B cell (primary cell): ENCODE measurements around the gene GPR4. TPM values are rescaled to one million over a fixed set of nuclear protein-coding genes. Genes with fewer than 3 reads are reported as not detected.

Experiments used
- ATAC-seq: fragments of 200-7000 bp; cut with Tn5 transposase; one replicate; pipeline ENCODE4 v1.10.0; 2021; ENCODE audit warnings: low read depth, mild to moderate bottlenecking, moderate number of reproducible peaks, moderate library complexity
- CTCF ChIA-PET: fragments of 350-600 bp; sonication (Branson Sonifier 250); formaldehyde crosslinking; loops from one replicate; lab custom pipeline; 2021; ENCODE audit warnings: antibody characterized with exemption, inconsistent platforms; lab: Charles Lee
- POLR2A ChIA-PET: fragments of 350-600 bp; sonication (Branson Sonifier 250); formaldehyde crosslinking; loops from one replicate; lab custom pipeline; 2021; ENCODE audit warnings: antibody characterized with exemption; lab: Charles Lee
- DNase-seq: peaks from one replicate; pipeline ENCODE4 v3.0.0; 2013
- H2AFZ ChIP-seq: 2 replicates; pipeline ENCODE4 v1.6.1; 2012; ENCODE audit warnings: mild to moderate bottlenecking, low read depth, low read length; ENCODE audit not compliant: insufficient read depth, poor library complexity, severe bottlenecking
- H3K27ac ChIP-seq, 2 donors: 1 replicate in 1 of 2; 2 replicates in 1 of 2; pipeline ENCODE4 v1.5.1; 2012 to 2013; ENCODE audit warnings: low read length in 2 of 2, mild to moderate bottlenecking in 2 of 2, moderate library complexity in 1 of 2
- H3K27me3 ChIP-seq, 4 experiments: fragments of 200-600 bp in 1 of 4; sonication (generic) in 1 of 4; replicated peaks in 1 of 4; 1 replicate in 2 of 4; 2 replicates in 2 of 4; pipeline versions ENCODE4 v1.6.1 to v1.7.0; 2013 to 2016; ENCODE audit warnings: low read length in 3 of 4, mild to moderate bottlenecking in 2 of 4, mixed read lengths in 1 of 4, moderate library complexity in 1 of 4; ENCODE audit not compliant: insufficient read depth in 4 of 4, control insufficient read depth in 3 of 4; ENCODE audit errors: control extremely low read depth in 1 of 4
- H3K36me3 ChIP-seq, 2 experiments: replicated peaks in 1 of 2; 1 replicate in 1 of 2; 2 replicates in 1 of 2; pipeline versions ENCODE4 v1.6.1 to v1.7.1; 2013; ENCODE audit warnings: low read length in 1 of 2; ENCODE audit not compliant: insufficient read depth in 2 of 2, control insufficient read depth in 1 of 2; ENCODE audit errors: control extremely low read depth in 1 of 2, extremely low read depth in 1 of 2
- H3K4me1 ChIP-seq, 2 donors: fragments of 200-600 bp in 1 of 2; sonication (generic) in 1 of 2; 1 replicate in 1 of 2; 2 replicates in 1 of 2; pipeline versions ENCODE4 v1.5.1 to v1.6.1; 2013 to 2017; ENCODE audit warnings: low read length in 2 of 2; ENCODE audit not compliant: control insufficient read depth in 2 of 2, insufficient read depth in 2 of 2
- H3K4me2 ChIP-seq: replicated peaks from 2 replicates; pipeline ENCODE3; 2012; ENCODE audit warnings: mild to moderate bottlenecking, low read depth, low read length; ENCODE audit not compliant: poor library complexity, severe bottlenecking
- H3K4me3 ChIP-seq, 5 experiments: fragments of 200-600 bp in 1 of 5; sonication (generic) in 1 of 5; 1 replicate in 3 of 5; 2 replicates in 2 of 5; pipeline versions ENCODE4 v1.5.1 to v1.7.0; 2011 to 2016; ENCODE audit warnings: low read length in 4 of 5, mild to moderate bottlenecking in 4 of 5, low read depth in 2 of 5, control low read depth in 1 of 5, moderate library complexity in 1 of 5; ENCODE audit not compliant: insufficient read depth in 1 of 5; ENCODE audit errors: control extremely low read depth in 1 of 5, extremely low read depth in 1 of 5
- H3K79me2 ChIP-seq: fragments of 200-600 bp; sonication (generic); one replicate; pipeline ENCODE4 v1.6.0; 2016; ENCODE audit warnings: low read length; ENCODE audit not compliant: control insufficient read depth, insufficient read depth
- H3K9ac ChIP-seq: fragments of 200-600 bp; sonication (generic); 2 replicates; pipeline ENCODE4 v1.6.1; 2017; ENCODE audit warnings: mild to moderate bottlenecking, low read length, moderate library complexity
- H3K9me3 ChIP-seq, 3 donors: one replicate each; pipeline versions ENCODE4 v1.6.1 to v1.7.1; 2013; ENCODE audit warnings: low read length in 2 of 3; ENCODE audit not compliant: control insufficient read depth in 2 of 3, insufficient read depth in 1 of 3; ENCODE audit errors: control extremely low read depth in 1 of 3
- H4K20me1 ChIP-seq: 2 replicates; pipeline ENCODE4 v1.6.0; 2012; ENCODE audit warnings: mild to moderate bottlenecking, low read length; ENCODE audit not compliant: insufficient read depth, control insufficient read depth, poor library complexity, severe bottlenecking
- H3K27ac Mint-ChIP-seq: one replicate; pipeline ENCODE4 v1.8.0; 2021; ENCODE audit warnings: mixed read lengths
- H3K27me3 Mint-ChIP-seq: one replicate; pipeline ENCODE4 v1.8.0; 2021; ENCODE audit warnings: mixed read lengths
- H3K4me1 Mint-ChIP-seq: one replicate; pipeline ENCODE4 v1.8.0; 2021; ENCODE audit warnings: mixed read lengths
- H3K4me3 Mint-ChIP-seq: one replicate; pipeline ENCODE4 v1.8.0; 2021; ENCODE audit warnings: mixed read lengths
- H3K9me3 Mint-ChIP-seq: one replicate; pipeline ENCODE4 v1.8.0; 2022; ENCODE audit warnings: mixed read lengths; ENCODE audit not compliant: insufficient read depth
- EZH2 ChIP-seq: IDR thresholded peaks from 2 replicates; pipeline ENCODE4 v1.6.1; 2012; ENCODE audit warnings: borderline replicate concordance, low read depth, mild to moderate bottlenecking, moderate library complexity, low read length; ENCODE audit not compliant: insufficient read depth, poor library complexity, severe bottlenecking
- WGBS: methylation state at CpG from one replicate; pipeline ENCODE4 v1.1.5; 2013; ENCODE audit warnings: missing lambda C conversion rate; ENCODE audit not compliant: insufficient coverage; 5-methylcytosine and 5-hydroxymethylcytosine counted together
- intact Hi-C: fragments of 100-400 bp; cut with micrococcal nuclease; formaldehyde crosslinking; loops from one replicate; pipeline ENCODE4 v1.10.0; 2022
- polyA plus RNA-seq: library from polyadenylated mRNA; depleted of rRNA; stranded (reverse); fragments of >200 nt; gene quantifications from 2 replicates; pipeline ENCODE4 v1.2.3, GENCODE V29; 2012
- total RNA-seq, 2 donors: library from RNA; stranded (reverse); fragments of 120-200 nt in 1 of 2; gene quantifications; 1 replicate in 1 of 2; 2 replicates in 1 of 2; pipeline versions ENCODE4 v1.2.3 to v1.2.4, GENCODE V29; 2013 to 2022
- TF ChIP-seq, protein P1 (sequence below): fragments of 200-600 bp; IDR thresholded peaks from one replicate; pipeline ENCODE4 v1.8.0; 2022; ENCODE audit warnings: antibody characterized with exemption, mild to moderate bottlenecking

Gene GPR4
- total and polyA plus RNA-seq, 2 donors (not counting 1 experiment from before 2014, with no cell fraction given) = not detected

DNA sequence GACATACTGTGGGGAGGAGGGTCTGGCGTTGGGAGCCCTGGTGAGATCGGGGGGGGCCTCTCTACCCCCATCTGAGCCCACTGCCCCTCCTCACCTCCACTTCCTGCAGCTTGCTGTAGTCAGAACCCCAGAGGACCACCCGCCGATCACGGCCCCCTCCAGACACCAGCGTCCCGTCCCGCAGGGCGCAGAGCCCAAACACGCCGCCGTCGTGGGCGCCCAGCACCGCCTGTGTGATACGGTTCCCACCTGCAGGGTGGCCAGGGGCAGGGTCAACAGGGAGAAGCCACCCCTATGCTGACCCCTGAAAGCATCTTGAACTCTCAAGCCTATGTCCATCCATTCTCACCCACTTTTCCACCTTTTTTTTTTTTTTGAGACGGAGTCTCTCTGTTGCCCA, 19.4 kb upstream of the GPR4 start:
- Histone ChIP-seq H3K4me3 (no peak overlapping the region), H3K9ac (no peak overlapping the region), H3K27ac (no peak overlapping the region), H3K36me3 (peaks cover 6 to 38% of the 10 kb centered on the region in 2 experiments), H3K79me2 (no peaks in the 10 kb centered on the region), H3K4me1 (no peaks in the 10 kb centered on the region), H2AFZ (no peak overlapping the region), H3K9me3 (peaks cover 0 to 4% (median 0%) of the 10 kb centered on the region in 3 donors), H3K4me2 (no peak overlapping the region), H3K27me3 (no peaks in the 10 kb centered on the region), H4K20me1 (no peaks in the 10 kb centered on the region)
- CTCF ChIA-PET = no interaction called here
- no peaks in the 10 kb centered on the region for H3K4me1 Mint-ChIP-seq
- H3K9me3 Mint-ChIP-seq = no peaks in the 10 kb centered on the region
- H3K27ac Mint-ChIP-seq = no peak overlapping the region
- POLR2A ChIA-PET = no interaction called here
- intact Hi-C loops = no loop called here
- TF ChIP-seq, protein P1, sequence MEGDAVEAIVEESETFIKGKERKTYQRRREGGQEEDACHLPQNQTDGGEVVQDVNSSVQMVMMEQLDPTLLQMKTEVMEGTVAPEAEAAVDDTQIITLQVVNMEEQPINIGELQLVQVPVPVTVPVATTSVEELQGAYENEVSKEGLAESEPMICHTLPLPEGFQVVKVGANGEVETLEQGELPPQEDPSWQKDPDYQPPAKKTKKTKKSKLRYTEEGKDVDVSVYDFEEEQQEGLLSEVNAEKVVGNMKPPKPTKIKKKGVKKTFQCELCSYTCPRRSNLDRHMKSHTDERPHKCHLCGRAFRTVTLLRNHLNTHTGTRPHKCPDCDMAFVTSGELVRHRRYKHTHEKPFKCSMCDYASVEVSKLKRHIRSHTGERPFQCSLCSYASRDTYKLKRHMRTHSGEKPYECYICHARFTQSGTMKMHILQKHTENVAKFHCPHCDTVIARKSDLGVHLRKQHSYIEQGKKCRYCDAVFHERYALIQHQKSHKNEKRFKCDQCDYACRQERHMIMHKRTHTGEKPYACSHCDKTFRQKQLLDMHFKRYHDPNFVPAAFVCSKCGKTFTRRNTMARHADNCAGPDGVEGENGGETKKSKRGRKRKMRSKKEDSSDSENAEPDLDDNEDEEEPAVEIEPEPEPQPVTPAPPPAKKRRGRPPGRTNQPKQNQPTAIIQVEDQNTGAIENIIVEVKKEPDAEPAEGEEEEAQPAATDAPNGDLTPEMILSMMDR = no peak
- TF ChIP-seq EZH2 = no peak
- H3K27me3 Mint-ChIP-seq = no peaks in the 10 kb centered on the region
- 98% methylated on average over 15 of the region's 17 CpGs for WGBS
- no peak overlapping the region for H3K4me3 Mint-ChIP-seq
- ATAC-seq = no peak
- DNase-seq = no peak

DNA sequence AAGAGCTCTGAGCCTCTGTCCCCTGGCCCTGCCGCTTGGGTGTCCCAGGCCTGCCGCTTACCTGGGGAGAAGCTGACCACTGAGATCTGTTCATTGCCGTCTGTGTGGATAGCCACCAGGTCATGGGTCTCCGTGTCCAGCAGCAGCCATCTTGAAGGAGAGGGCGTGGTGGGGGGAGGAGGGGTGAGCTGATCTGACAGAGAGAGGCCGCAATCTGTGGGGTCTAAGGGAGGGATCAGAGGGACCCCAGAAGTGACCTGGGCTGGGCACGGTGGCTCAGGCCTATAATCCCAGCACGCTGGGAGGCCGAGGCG, 14.6 kb upstream of the GPR4 start:
- ATAC-seq (no peak), DNase-seq (no peak)
- H3K4me2 ChIP-seq = no peak overlapping the region
- H2AFZ ChIP-seq = no peak overlapping the region
- 96% methylated on average over 10 of the region's 10 CpGs for WGBS
- Mint-ChIP-seq H3K27ac (no peak overlapping the region), H3K27me3 (no peaks in the 10 kb centered on the region), H3K4me1 (peaks cover 5% of the 10 kb centered on the region), H3K9me3 (no peaks in the 10 kb centered on the region), H3K4me3 (no peak overlapping the region)
- peaks cover 0 to 7% (median 0%) of the 10 kb centered on the region in 3 donors for H3K9me3 ChIP-seq
- H3K27ac ChIP-seq = no peak overlapping the region
- H3K27me3 ChIP-seq = no peaks in the 10 kb centered on the region
- H3K36me3 ChIP-seq = peaks cover 8 to 55% of the 10 kb centered on the region in 2 experiments
- intact Hi-C loops = no loop called here
- TF ChIP-seq EZH2 = no peak
- TF ChIP-seq, protein P1 = no peak
- ChIA-PET CTCF (interaction anchor here (0.6 kb wide), 1 partner anchor 40 kb away, joined by 5 read pairs; no protein-coding TSS in a partner anchor), POLR2A (no interaction called here)
- no peaks in the 10 kb centered on the region for H4K20me1 ChIP-seq
- no peaks in the 10 kb centered on the region for H3K4me1 ChIP-seq
- H3K4me3 ChIP-seq = no peak overlapping the region
- H3K9ac ChIP-seq = no peak overlapping the region
- H3K79me2 ChIP-seq = no peaks in the 10 kb centered on the region
